ENCODE measurements around the gene EPAS1. TPM values are rescaled to one million over a fixed set of nuclear protein-coding genes. Genes with fewer than 3 reads are reported as not detected.

Gene EPAS1
- total RNA-seq (2021; fragmentation: NEBNext Ultra II Directional; extraction: Animal tissue kit (Norgen Biotek cat#: 25700)) (3.7 and 4.9 TPM in 2 replicates), polyA plus RNA-seq (2011; rRNA removed) (1.8 and 2.0 TPM in 2 replicates), polyA minus RNA-seq (2011; rRNA and poly(A)+ RNA removed) (1.7 and 2.5 TPM in 2 replicates)
- polyA plus RNA-seq (2011; cell fraction: cytosol; rRNA removed): 0.72 TPM
- polyA plus RNA-seq (2011; cell fraction: nucleus; rRNA removed): 2.0 TPM
- polyA plus RNA-seq (2012, experiment 1 of 2): 1.5 to 2.6 TPM (median 1.8 TPM) in 4 replicates
- polyA plus RNA-seq (2012, experiment 2 of 2): 1.1 TPM
- 2.6 TPM for polyA plus RNA-seq (2013, experiment 1 of 2)
- polyA plus RNA-seq (2013, experiment 2 of 2): 2.6 TPM
- 16.8 TPM for polyA minus RNA-seq (2011; cell fraction: cytosol; rRNA and poly(A)+ RNA removed)
- 3.8 TPM for polyA minus RNA-seq (2011; cell fraction: nucleus; rRNA and poly(A)+ RNA removed)
- long read RNA-seq, experiment 1, full-length matches to known transcripts: 1 of 4 reads
- long read RNA-seq, experiment 1, partial matches to known transcripts: 2 of 4 reads
- long read RNA-seq, experiment 1, other reads (novel, unspliced or antisense): 1 of 4 reads
- long read RNA-seq, experiment 2, partial matches to known transcripts: 0 of 2 reads
- long read RNA-seq, experiment 2, other reads (novel, unspliced or antisense): 2 of 2 reads

- no peak within 1 kb of the TSS; the same call in 1 of the 2 replicates for H4K8ac ChIP-seq (ENCODE audit: extremely low read depth, insufficient read depth, low read length)
- no peak within 1 kb of the TSS for H3K14ac ChIP-seq (ENCODE audit: insufficient read length)
- H2BK20ac ChIP-seq (ENCODE audit: low read length): no peak within 1 kb of the TSS
- H3K79me1 ChIP-seq (ENCODE audit: low read depth, low read length): no peaks in the 10 kb centered on the region
- peaks cover 3 to 22% (median 11%) of the 10 kb centered on the region in 4 experiments; a peak in 5 of 7 replicates for H3K4me1 ChIP-seq (replicated peaks in 1 of 4; ENCODE audit: control insufficient read depth in 3 of 4, insufficient read depth in 4 of 4, low read length in 3 of 4)
- H2BK120ac ChIP-seq (replicated peaks; ENCODE audit: low read depth, low read length): no peak within 1 kb of the TSS
- ChIA-PET CTCF (ENCODE audit: partially characterized antibody) (interaction anchor here (0.6 to 1.7 kb wide), 7 partner anchors 65 to 472 kb away, joined by 3 to 6 read pairs (median 4); no protein-coding TSS in a partner anchor), POLR2A (ENCODE audit: partially characterized antibody) (interaction anchor here (1.3 kb wide), 2 partner anchors 26 to 67 kb away, joined by 3 read pairs; no protein-coding TSS in a partner anchor)
- H4K91ac ChIP-seq (replicated peaks; ENCODE audit: insufficient read length, low read length): no peak within 1 kb of the TSS
- DNase-seq (ENCODE audit: low read depth in 1 of 2, low spot score in 2 of 2): peak; percentile 61 to 91
- H2BK15ac ChIP-seq (ENCODE audit: low read length): 0 out of 2 replicates have a peak within 1 kb of the TSS, but pooled peaks have one; percentile 46
- no peaks in the 10 kb centered on the region for H3K9me3 ChIP-seq (ENCODE audit: insufficient read depth in 2 of 2, low read depth in 1 of 2, low read length in 1 of 2)
- H2BK5ac ChIP-seq (ENCODE audit: low read depth, low read length): no peak within 1 kb of the TSS
- H3K18ac ChIP-seq (ENCODE audit: extremely low read depth, low read length): peak within 1 kb of the TSS; percentile 19
- peak within 1 kb of the TSS; percentile 54; the same call in 1 of the 2 replicates for H2AFZ ChIP-seq (ENCODE audit: low read length)
- WGBS, 2 experiments (ENCODE audit: extremely low coverage in 1 of 2, insufficient coverage in 1 of 2, insufficient read length in 1 of 2, insufficient replicate concordance in 2 of 2, low coverage in 1 of 2, low lambda C conversion rate in 2 of 2, missing lambda C conversion rate in 1 of 2): 2% methylated on average over 36 of the region's 94 CpGs; no CpG with 5 or more reads in 1 of the 2 experiments
- no peak within 1 kb of the TSS for H2AK5ac ChIP-seq (ENCODE audit: low read depth, low read length)
- no peak within 1 kb of the TSS for H3K4ac ChIP-seq (replicated peaks; ENCODE audit: insufficient read length, low read depth, low read length)
- H4K20me1 ChIP-seq (replicated peaks in 1 of 2; ENCODE audit: control insufficient read depth in 1 of 2, insufficient read depth in 2 of 2, low read length in 2 of 2): peaks cover 5 to 12% of the 10 kb centered on the region in 2 experiments
- H3K79me2 ChIP-seq (ENCODE audit: control insufficient read depth in 1 of 2, insufficient read depth in 2 of 2, low read length in 2 of 2): no peaks in the 10 kb centered on the region
- FAIRE-seq: no peak
- H3K36me3 ChIP-seq (ENCODE audit: control insufficient read depth in 2 of 4, insufficient read depth in 4 of 4, low read length in 3 of 4): no peaks in the 10 kb centered on the region; a peak in 1 of 8 replicates
- peak within 1 kb of the TSS; percentile 42 to 70 (median 54) for H3K4me3 ChIP-seq (ENCODE audit: extremely low read depth in 1 of 4, insufficient read depth in 2 of 4, low read depth in 3 of 4, low read length in 4 of 4)
- peak within 1 kb of the TSS in 1 of 4 experiments; percentile 8; a peak in 1 of 7 replicates for H3K9ac ChIP-seq (replicated peaks in 1 of 4; ENCODE audit: extremely low read depth in 1 of 4, low read depth in 3 of 4, low read length in 3 of 4)
- H3K4me2 ChIP-seq (ENCODE audit: insufficient read depth in 1 of 2, low read depth in 2 of 2, low read length in 2 of 2): peak within 1 kb of the TSS; percentile 87 to 90
- H3K23me2 ChIP-seq (ENCODE audit: low read depth, low read length): peaks cover 28% of the 10 kb centered on the region
- H2BK12ac ChIP-seq (ENCODE audit: low read depth, low read length): no peak within 1 kb of the TSS
- H3K23ac ChIP-seq (ENCODE audit: insufficient read length): no peak within 1 kb of the TSS
- H3K27me3 ChIP-seq (replicated peaks in 1 of 4; ENCODE audit: control insufficient read depth in 3 of 4, extremely low read depth in 1 of 4, insufficient read depth in 3 of 4, low read length in 3 of 4): peaks cover 43 to 69% (median 60%) of the 10 kb centered on the region in 4 experiments
- H4K5ac ChIP-seq (ENCODE audit: insufficient read length, low read depth, low read length): no peak within 1 kb of the TSS
- no peak within 1 kb of the TSS for H3K56ac ChIP-seq (replicated peaks; ENCODE audit: insufficient read length, low read depth, low read length)
- H3K27ac ChIP-seq (ENCODE audit: low read depth, low read length): no peak within 1 kb of the TSS
- TF ChIP-seq YY1 (IDR thresholded peaks at IDR 0.05; ENCODE audit: low read depth, low read length) (0 out of 2 replicates have a peak, but pooled peaks have one; percentile 15), HDAC6 (IDR thresholded peaks at IDR 0.05; ENCODE audit: low read depth, low read length) (no peak), KDM4A (IDR thresholded peaks at IDR 0.05; ENCODE audit: low read depth, low read length, severe bottlenecking) (peak; percentile 94), EGR1 (IDR thresholded peaks at IDR 0.05; ENCODE audit: borderline replicate concordance, low read depth, low read length) (peak; percentile 36; the same call in 1 of the 2 replicates), RFX5 (IDR thresholded peaks at IDR 0.05; ENCODE audit: borderline replicate concordance, low read depth, low read length) (no peak), SIRT6 (IDR thresholded peaks at IDR 0.05; ENCODE audit: low read length) (no peak), RAD21 (IDR thresholded peaks at IDR 0.05 in 1 of 2, conservative IDR thresholded peaks at IDR 0.05 in 1 of 2; ENCODE audit: low read depth in 2 of 2, low read length in 2 of 2) (0 out of 4 replicates have a peak, but pooled peaks of 1 of the 2 experiments have one; percentile 1), NRF1 (IDR thresholded peaks at IDR 0.05; ENCODE audit: low read depth, low read length) (no peak)
These were observed at the start of gene EPAS1 for GRCh38 chr2:46296840-46297545. Gene EPAS1 (plus strand): TSS chr2:46297407. CDS start chr2:46297912, 505 bp downstream.
